ENCODE results near the gene ZNF200. TPM values are rescaled to one million over a fixed set of nuclear protein-coding genes. Genes with fewer than 3 reads are reported as not detected.
A peak's percentile ranks its signal among the peaks of the same experiment; 100 is the strongest.

ZNF200 gene
- total and polyA plus RNA-seq, 2 of the 13 experiments (the other 11 are each of a cell fraction or from before 2014, with no cell fraction given), result 3.5 to 16.5 TPM

- TF ChIP-seq RFX1 (IDR thresholded peaks at IDR 0.05) (no peak), ZNF672 (CRISPR knock-in tag; IDR thresholded peaks at IDR 0.05) (no peak), CCDC6 (CRISPR knock-in tag; IDR thresholded peaks at IDR 0.05) (no peak; the same call in 1 of the 2 replicates), HOXA5 (CRISPR knock-in tag; IDR thresholded peaks at IDR 0.05) (no peak), SATB2 (CRISPR knock-in tag; IDR thresholded peaks at IDR 0.05) (no peak), MTF2 (CRISPR knock-in tag; IDR thresholded peaks at IDR 0.05; ENCODE audit: borderline replicate concordance) (0 out of 2 replicates have a peak, but pooled peaks have one; percentile 30), ZNF124 (CRISPR knock-in tag; IDR thresholded peaks at IDR 0.05) (peak; percentile 42; the same call in 1 of the 2 replicates), ZNF569 (CRISPR knock-in tag; IDR thresholded peaks at IDR 0.05; ENCODE audit: borderline replicate concordance) (no peak), EHMT2 (IDR thresholded peaks at IDR 0.05; ENCODE audit: borderline replicate concordance, low read depth, low read length) (no peak), YEATS4 (CRISPR knock-in tag; IDR thresholded peaks at IDR 0.05; ENCODE audit: borderline replicate concordance) (peak; percentile 95), ZFP82 (CRISPR knock-in tag; IDR thresholded peaks at IDR 0.05; ENCODE audit: borderline replicate concordance) (peak; percentile 51; the same call in 1 of the 2 replicates), ZNF597 (CRISPR knock-in tag; IDR thresholded peaks at IDR 0.05) (no peak), ZNF792 (CRISPR knock-in tag; IDR thresholded peaks at IDR 0.05) (no peak), REPIN1 (CRISPR knock-in tag; IDR thresholded peaks at IDR 0.05; ENCODE audit: borderline replicate concordance, low read depth) (no peak; the same call in 1 of the 2 replicates), ZNF431 (CRISPR knock-in tag; IDR thresholded peaks at IDR 0.05; ENCODE audit: borderline replicate concordance, low read depth) (peak; percentile 73; the same call in 1 of the 2 replicates), ZNF160 (CRISPR knock-in tag; IDR thresholded peaks at IDR 0.05) (no peak), ZNF883 (CRISPR knock-in tag; IDR thresholded peaks at IDR 0.05; ENCODE audit: not compliant biosample characterization) (no peak), ZFAT (CRISPR knock-in tag; conservative IDR thresholded peaks at IDR 0.05) (peak; percentile 98), MIXL1 (CRISPR knock-in tag; IDR thresholded peaks at IDR 0.05) (no peak; the same call in 1 of the 2 replicates), DNMT3B (CRISPR knock-in tag; conservative IDR thresholded peaks at IDR 0.05) (no peak), ZHX2 (IDR thresholded peaks at IDR 0.05; ENCODE audit: low read depth) (peak; percentile 61; the same call in 1 of the 2 replicates), ZHX2 (CRISPR knock-in tag; IDR thresholded peaks at IDR 0.05; ENCODE audit: borderline replicate concordance) (no peak), JUN (CRISPR knock-in tag; IDR thresholded peaks at IDR 0.05) (no peak)
Measured at GRCh38 chr16:3264137-3265036, 29.4 kb upstream of the ZNF200 start (continued).

Measured in HepG2 (cell line).